GM12875 (cell line): ENCODE data around the gene SOHLH1.
"Not testable (repeated sequence)": the region's sequence is repeated elsewhere in the genome, so short reads cannot be mapped to it uniquely, and the experiment has no call there.

Experiments used
- H3K4me3 ChIP-seq: one replicate; pipeline ENCODE4 v1.5.1; 2011; ENCODE audit warnings: low read depth, low read length, control low read depth
- CTCF ChIP-seq: IDR thresholded peaks from 2 replicates; pipeline ENCODE4 v1.5.1; 2011; ENCODE audit warnings: low read depth, mild to moderate bottlenecking, control low read depth, inconsistent platforms, low read length, moderate library complexity, borderline replicate concordance; ENCODE audit not compliant: insufficient read depth

The SOHLH1 gene

GRCh38 chr9:135677641-135678168, 21.6 kb downstream of the SOHLH1 start:
- TF ChIP-seq CTCF: no peak

DNA sequence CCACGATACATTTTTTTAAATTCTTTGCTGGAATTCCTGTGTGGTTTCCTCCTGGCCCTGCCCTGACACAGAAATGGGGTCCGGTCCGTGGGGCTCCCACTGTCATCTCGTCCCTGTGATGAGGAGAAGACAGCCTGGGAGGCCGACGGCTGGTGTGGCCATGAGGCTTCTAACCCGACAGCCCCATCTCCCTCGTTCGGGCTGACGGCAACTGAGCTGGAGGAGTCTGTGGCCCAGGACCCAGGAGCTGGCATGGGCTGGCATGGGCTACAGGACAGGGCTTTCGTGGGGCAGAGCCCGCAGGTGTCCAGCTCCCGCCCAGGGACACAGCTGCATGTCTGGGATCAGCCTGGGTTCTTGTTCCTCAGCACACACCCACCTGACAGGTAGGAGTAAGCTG, 22.4 kb downstream of the SOHLH1 start:
- TF ChIP-seq CTCF: no peak
- no peak overlapping the region for H3K4me3 ChIP-seq

More at GRCh38 chr9:135677641-135678168, 21.6 kb downstream of the SOHLH1 start:
- H3K4me3 ChIP-seq: no peak overlapping the region

DNA sequence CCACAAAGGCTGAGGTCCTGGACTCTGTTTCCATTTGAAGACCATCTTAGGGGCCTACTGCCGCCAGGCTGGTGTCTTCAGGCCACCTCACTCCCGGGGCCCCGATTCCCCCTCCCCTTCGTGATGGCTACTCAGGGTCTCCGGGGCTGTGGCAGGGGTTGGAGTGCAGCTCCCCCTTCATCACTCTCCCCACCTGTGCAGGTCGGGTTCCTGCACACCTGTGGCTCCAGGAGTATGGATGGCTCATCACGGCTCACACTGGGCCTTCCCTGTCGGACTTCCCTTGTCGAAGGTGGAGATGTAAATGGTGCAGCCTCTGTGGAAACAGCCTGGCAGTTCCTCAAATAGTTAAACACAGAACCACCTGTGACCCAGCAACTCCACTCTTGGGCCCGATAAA, 24.3 kb downstream of the SOHLH1 start:
- no peak for TF ChIP-seq CTCF
- no peak overlapping the region for H3K4me3 ChIP-seq

DNA sequence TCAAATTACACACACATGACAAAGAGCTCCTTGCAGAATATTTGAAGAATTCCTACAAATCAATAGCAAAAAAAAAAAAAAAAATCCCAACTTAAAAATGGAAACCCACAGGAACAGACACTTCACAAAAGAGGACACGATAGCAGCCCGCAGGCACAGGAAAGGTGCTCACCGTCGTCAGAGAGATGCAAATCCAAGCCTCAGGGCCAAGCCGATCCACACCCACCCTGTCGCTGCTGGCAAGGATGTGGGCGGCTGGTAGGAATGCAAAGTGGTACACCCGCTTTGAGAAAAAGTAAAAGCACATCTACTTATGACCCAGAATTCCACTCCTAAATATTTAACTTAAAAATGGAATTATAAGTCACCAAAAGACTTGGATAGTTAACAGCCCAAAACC, 25.3 kb downstream of the SOHLH1 start:
- H3K4me3 ChIP-seq: no peak overlapping the region
- no peak for TF ChIP-seq CTCF

DNA sequence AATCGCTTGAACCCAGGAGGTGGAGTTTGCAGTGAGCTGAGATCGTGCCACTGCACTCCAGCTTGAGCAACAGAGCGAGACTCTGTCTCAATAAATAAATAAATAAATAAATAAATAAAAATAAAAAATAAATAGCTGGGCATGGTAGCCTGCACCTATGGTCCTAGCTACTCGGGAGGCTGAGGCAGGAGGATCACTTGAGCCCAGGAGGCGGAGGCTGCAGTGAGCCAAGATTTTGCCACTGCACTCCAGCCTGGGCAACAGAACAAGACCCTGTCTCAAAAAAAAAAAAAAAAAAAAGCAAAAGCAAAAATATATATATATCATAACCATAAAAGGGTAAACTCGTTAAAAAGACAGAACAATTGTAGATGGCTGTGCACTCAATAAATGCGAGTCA, 26.5 kb downstream of the SOHLH1 start:
- H3K4me3 ChIP-seq: not testable (repeated sequence)

GRCh38 chr9:135671591-135672041, 27.7 kb downstream of the SOHLH1 start:
- TF ChIP-seq CTCF: no peak
- H3K4me3 ChIP-seq: no peak overlapping the region

DNA sequence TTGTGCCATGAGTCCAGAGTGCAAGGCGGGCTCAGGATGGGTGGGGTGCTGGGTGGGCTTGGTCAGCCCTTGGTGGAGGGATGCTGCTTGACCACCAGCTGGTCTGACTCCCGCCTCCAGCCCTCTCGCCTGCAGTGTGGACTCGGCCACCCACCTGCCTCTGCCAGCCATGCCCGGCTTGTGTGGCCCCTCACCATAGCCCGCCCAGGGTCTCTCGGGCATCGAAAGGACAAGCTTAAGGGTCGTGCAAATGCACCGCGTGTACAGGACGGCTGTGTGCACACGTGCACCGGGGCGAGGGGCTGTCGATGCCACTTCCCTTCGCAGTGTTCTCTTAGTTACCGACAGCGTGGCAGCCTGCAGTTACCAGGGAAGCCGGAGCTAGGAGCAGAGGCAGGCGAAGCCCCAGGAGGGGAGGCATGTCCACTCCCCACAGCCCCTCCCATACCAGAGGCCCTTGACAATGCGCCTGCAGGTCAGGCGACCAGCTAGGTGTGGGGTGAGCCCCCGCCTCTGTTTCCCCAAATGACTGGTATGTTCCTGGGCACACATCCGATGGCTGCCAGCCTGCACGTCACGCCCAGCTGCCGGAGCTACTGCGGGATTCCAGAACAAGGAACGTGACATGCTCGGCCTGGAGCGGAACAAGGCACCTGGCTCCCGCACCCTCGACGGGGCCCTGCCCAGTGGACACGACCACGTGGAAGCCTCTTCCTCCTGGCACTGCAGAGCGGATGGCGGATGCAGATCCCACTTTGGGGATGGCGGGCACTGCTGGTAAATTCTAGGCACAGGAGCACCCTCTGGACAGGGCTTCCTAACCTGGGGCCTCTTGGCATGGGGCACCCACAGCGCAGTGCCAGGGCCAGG, 28.3 kb downstream of the SOHLH1 start:
- TF ChIP-seq CTCF: no peak
- no peak overlapping the region for H3K4me3 ChIP-seq
